Activated naive CD4-positive, alpha-beta T cell treated with anti-CD3 and anti-CD28 coated beads, Interleukin-2, amount 50 U/mL, for 72 hours (primary cell): ENCODE data around the gene CAMTA1. TPM values are rescaled to one million over a fixed set of nuclear protein-coding genes. Genes with fewer than 3 reads are reported as not detected.
A peak's percentile ranks its signal among the peaks of the same experiment; 100 is the strongest.

Experiments
- ATAC-seq, 2 donors: fragments of 150-1000 bp; cut with Tn5 transposase; 2 replicates each; pipeline ENCODE4 v1.10.0; 2021; ENCODE audit warnings: mild to moderate bottlenecking in 2 of 2, moderate library complexity in 2 of 2
- DNase-seq, 2 donors: peaks; one replicate each; pipeline ENCODE4 v3.0.0; 2021 to 2022; ENCODE audit warnings: low spot score in 2 of 2
- H3K27ac Mint-ChIP-seq, 2 donors: one replicate each; pipeline ENCODE4 v1.8.0; 2022; ENCODE audit warnings: mild to moderate bottlenecking in 2 of 2, mixed read lengths in 2 of 2
- H3K36me3 Mint-ChIP-seq, 2 donors: one replicate each; pipeline ENCODE4 v1.8.0; 2022; ENCODE audit warnings: mixed read lengths in 2 of 2
- H3K9me3 Mint-ChIP-seq, 2 donors: one replicate each; pipeline ENCODE4 v1.8.0; 2022; ENCODE audit warnings: mixed read lengths in 2 of 2
- total RNA-seq, 2 donors: library from RNA; stranded (reverse); gene quantifications; one replicate each; pipeline ENCODE4 v1.2.3, GENCODE V29; 2022

Gene CAMTA1
- total RNA-seq, 2 donors from 2014 or later = 50.4 to 76.4 TPM

DNA sequence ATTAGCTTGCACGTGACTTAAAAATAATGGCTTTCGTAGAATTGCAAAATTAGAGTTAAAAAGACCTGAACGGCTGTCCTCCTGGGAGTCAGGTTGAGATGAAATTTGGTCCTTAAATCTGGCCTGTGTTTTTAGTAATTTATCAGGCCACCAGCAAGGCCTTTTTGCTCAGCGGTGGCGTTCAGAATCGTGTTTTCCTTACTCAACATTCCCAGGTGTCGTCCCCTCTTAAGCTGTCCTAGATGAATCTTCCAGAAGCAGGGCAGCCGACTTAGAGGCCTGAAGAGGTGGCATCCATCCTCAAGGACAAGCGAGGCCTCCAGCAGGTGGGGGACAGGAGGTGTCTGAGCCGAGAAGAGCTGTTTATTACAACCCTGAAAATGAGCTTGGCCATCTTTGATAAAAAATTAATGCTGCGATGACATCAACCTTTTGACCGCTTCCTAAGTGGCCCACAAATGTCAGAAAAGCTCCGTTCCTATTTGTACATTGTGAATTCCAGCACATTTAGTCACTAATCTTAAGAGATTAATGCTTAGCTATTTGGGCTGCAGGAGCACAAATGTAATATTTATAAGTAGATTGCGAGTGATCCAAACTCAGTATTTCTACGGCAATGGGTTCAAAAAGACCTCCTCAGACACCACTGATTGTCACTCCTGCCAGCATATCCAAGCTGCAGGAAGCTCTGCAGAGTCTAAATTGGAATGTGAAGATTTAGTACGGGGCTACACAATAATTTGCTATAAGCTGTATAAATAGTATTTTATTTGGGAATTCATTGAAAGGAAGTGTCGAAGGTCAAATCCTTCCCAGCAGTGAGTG is 641.7 kb downstream of the CAMTA1 start:
- Mint-ChIP-seq H3K27ac (no peak overlapping the region), H3K9me3 (no peaks in the 10 kb centered on the region), H3K36me3 (no peaks in the 10 kb centered on the region)
- DNase-seq = no peak
- no peak for ATAC-seq

DNA sequence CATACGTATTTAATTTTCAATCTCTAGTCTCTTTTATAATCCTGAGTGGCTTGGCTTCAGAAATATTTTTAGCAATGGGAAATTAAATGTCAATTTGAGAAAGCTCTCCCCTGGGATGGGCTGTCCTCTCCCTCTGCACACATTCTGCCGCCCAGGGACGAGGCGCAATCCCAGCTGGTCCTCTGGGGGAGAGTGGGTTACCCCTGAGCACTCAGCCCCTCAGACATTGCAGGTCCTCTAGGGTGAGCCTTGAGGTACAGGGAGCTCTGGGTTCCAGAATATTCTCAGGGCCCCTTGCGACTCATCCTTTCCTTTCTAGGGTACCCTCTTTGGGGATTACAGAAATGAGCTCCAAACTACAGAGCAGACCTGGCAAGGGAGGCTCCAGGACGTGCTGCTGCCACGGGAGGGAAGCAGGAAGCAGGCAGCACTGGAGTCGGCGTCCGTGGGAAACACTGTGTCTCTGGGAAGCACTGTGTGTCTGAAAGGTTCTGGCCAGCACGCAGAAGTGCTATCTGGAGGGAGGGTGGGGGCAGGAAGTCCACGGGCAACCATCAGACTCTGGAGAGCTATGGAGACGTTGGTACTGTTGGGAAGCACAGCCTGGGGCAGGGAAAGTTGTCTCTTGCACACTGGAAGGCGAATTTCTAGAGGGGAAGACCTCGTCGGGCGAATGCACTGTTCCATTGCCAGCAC is 642.5 kb downstream of the CAMTA1 start:
- Mint-ChIP-seq H3K27ac (no peak overlapping the region), H3K36me3 (no peaks in the 10 kb centered on the region), H3K9me3 (no peaks in the 10 kb centered on the region)
- DNase-seq (no peak), ATAC-seq (no peak)

DNA sequence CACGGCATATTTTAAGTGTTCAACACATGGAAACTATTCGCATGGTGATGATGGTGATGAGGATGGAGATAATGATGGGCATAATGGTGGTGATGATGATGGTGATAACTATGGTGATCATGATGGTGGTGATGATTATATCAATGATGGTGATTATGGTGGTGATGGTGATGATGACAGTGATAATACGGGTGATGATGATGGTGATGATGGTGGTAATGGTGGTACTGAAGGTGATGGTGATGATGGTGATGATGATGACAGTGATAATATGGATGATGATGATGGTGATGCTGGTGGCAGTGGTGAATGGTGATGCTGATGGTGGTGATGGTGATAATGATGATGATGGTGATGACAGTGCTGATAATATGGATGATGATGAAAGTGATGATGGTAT is 644.0 kb downstream of the CAMTA1 start:
- H3K9me3 Mint-ChIP-seq = no peaks in the 10 kb centered on the region
- ATAC-seq (no peak), DNase-seq (no peak)
- H3K27ac Mint-ChIP-seq = no peak overlapping the region
- no peaks in the 10 kb centered on the region for H3K36me3 Mint-ChIP-seq

DNA sequence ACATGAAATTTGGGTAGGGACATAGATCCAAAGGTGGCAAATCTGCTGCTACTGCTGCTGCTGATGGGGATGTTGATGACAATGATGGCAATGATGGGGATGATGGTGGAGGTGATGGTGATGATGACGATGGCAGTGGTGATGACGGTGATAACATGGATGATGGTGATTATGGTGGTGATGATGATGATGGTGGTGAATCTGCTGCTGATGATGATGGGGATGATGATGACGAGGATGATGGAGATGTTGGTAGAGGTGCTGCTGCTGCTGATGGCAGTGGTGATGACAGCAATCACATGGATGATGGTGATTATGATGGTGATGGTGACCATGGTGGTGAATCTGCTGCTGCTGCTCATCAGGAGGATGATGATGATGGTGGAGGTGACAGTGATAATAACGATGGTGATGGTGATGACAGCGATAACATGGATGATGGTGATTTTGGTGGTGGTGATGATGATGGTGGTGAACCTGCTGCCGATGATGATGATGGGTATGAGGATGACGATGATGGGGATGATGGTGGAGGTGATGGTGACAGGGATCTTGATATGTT is 644.9 kb downstream of the CAMTA1 start:
- H3K9me3 Mint-ChIP-seq = no peaks in the 10 kb centered on the region
- H3K27ac Mint-ChIP-seq = no peak overlapping the region

DNA sequence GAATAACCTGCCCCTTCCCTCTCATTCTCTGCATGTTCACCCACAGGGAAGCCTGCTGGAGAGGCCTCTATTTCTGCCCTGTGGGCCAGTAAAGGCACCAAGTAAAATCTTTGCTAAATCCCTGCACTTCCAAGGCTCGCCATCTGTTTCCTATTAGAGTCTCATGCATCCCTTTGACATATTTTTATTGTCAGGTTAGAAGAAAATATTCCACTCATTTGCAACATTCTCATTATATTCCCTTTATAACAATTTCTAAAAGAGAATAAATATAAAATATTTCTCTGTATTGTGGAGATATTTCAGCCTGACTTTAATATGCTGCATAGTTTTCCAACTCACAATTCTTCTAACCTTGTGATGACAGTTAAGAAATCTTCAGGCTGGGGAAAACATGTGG is 645.4 kb downstream of the CAMTA1 start:
- DNase-seq (no peak), ATAC-seq (no peak)
- Mint-ChIP-seq H3K36me3 (no peaks in the 10 kb centered on the region), H3K27ac (no peak overlapping the region), H3K9me3 (no peaks in the 10 kb centered on the region)

More for the DNA sequence above, 644.9 kb downstream of the CAMTA1 start:
- DNase-seq = no peak
- ATAC-seq = no peak
- no peaks in the 10 kb centered on the region for H3K36me3 Mint-ChIP-seq

DNA sequence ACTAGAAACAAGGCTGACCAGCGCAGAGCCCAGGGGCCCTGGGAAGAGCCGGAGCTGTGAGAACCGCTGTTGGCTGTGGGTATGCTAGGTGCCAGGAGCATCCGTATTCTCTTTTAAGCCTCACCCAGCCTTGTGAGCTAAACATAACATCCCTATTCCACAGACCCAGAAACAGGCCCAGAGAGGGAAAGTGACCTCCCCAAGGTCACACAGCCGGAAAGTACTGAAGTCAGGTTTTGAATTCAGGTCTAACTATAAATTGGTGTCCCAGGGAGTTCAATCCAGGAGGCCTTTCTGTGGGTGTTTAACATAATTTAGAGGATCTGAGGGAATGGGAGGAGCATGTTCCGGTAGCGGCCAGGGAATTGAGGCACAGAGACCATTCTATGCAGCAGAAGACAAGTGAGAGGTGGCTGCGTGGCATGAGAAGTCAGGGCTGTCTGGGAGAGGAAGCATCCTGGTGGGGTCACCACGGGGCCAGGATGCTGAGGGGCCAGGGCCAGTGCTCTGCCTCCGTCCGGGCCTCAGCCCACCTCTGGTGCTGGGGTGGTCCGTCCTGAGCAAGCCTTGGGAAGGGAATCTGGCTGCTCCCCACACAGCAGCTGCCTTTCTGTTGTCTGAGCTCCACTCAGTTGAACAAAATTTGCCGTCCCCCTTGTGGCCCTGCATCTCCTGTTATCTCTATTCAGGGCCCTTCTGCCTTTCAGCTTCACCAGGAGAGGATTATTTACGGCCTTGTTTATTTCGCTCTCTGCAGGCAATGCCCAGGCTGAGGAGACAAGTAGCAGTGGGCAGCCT is 647.0 kb downstream of the CAMTA1 start:
- no peak for DNase-seq
- Mint-ChIP-seq H3K9me3 (no peaks in the 10 kb centered on the region), H3K36me3 (no peaks in the 10 kb centered on the region), H3K27ac (no peak overlapping the region)
- ATAC-seq = no peak

DNA sequence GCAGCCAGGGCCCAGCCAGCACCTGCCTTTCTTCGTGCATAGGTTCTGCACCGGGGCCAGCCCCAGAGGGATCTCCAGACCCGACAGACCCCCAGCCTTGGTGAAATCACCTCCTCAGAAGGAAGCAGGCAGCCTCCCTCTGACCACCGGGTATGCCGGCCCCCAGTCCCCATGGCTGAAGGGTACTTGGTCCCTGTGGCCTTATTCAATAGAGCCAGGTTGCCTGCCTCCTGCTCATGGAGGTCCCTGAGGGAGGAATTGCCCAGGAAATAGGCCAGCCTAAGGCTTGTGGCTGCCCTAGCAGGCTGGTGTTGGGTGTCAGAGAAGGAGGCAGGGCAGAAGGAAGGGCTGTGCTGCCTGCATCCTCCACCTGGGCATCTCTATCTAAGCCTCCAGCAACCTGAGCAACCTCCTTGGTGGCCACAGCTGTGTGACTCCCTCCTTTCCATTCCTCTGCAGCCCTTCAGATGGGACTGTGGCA is 647.7 kb downstream of the CAMTA1 start:
- Mint-ChIP-seq H3K9me3 (no peaks in the 10 kb centered on the region), H3K27ac (no peak overlapping the region), H3K36me3 (no peaks in the 10 kb centered on the region)
- DNase-seq (no peak), ATAC-seq (no peak)

DNA sequence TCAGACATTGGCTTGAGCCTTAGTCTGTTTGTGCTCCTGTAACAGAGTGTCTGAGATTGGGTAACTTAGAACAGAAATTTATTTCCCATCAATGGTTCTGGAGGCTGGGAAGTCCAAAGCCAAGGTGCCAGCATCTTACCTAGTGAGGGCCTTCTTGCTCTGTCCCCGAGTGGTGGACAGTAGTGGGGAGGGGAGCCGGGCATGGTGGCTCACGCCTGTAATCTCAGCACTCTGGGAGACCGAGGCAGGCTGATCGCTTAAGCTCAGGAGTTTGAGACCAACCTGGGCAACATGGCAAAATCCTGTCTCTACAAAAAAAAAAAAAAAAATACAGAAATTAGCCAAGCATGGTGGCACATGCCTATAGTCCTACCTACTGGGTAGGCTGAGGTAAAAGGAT is 649.3 kb downstream of the CAMTA1 start:
- ATAC-seq (no peak), DNase-seq (no peak)
- H3K9me3 Mint-ChIP-seq = no peaks in the 10 kb centered on the region
- no peak overlapping the region for H3K27ac Mint-ChIP-seq
- no peaks in the 10 kb centered on the region for H3K36me3 Mint-ChIP-seq

DNA sequence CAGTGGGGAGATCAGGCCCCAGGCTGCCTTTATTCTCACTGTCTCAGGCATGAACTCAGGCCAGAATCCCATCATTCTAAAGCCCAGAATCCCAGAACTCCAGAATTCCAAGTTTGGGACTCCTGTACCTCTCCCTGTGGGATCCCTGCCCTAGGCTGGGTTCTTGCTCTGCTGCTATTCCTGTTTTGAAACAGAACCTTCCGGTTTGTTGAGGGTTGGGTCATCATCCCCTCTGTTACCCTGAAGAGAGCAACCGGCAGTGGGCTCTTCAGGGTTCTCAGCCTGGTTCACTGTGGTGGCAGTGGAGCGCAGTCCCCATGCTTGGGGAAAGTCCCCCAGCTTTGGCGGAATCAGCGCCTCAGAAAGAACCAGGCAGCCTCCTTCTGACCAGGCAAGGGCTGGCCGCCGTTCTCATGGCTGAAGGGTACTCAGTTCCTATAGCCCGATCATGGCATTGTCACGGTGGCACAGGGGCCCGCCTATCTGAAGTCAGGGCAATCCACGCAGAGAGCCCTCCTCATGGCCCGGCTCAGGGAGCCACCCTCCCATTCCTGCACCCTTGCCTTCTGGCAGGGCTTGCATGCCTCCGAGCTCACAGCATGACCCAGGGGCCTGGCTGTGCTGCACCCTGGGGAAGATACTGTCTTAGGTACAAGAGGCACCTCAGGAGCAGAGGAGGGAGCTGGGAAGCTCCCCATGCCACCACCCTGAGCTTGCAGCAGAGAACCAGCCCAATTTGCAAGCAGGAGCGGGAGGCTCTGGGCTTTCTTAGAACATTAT is 650.2 kb downstream of the CAMTA1 start:
- Mint-ChIP-seq H3K36me3 (no peaks in the 10 kb centered on the region), H3K27ac (no peak overlapping the region)
- no peak for ATAC-seq

DNA sequence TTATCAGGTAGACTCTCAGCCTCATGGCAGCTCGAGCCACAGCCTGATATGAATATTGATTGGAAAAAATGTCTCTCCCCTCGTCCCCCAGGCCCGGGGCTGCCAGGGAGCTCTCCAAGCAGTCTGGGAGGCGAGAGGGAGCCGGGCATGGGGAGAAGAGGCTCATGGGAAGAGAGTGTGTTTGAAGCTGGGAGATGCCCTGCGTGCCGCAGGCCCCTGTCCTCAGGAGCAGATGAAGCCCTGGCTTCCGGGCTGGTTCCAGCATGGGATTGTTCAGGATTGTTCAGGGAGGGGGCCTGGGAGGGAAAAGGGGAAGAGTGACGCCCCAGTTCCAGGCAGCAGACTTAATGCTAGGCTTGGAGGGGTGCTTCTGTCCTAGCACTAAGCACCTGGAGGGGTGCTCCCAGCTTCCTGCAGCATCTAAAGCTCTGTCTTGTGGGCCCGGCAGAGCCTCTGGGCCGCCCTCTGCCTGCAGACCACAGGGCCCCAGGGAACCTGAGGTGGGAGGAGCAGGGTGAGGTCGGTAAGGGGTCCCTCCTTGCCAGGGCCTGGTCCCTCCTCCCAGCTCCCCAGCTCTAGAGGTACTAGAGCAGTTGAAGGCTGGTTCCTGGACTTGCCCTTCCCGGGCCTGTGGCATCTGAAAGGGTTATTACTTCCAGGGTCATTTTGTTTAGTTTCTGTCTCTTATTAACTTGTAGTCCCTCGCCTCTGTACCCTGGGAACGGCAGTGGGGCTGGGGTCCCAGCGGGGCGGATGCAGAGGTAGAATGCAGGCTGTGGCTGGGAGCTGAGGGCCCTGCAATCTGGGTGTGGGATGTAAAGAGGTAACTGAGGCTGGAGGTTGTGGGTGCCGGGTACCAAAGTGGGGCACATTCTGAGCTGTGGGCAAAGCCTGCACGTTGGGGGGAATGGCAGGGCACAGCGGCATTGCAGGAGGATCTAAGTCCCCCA is 651.1 kb downstream of the CAMTA1 start:
- H3K9me3 Mint-ChIP-seq = no peaks in the 10 kb centered on the region
- H3K36me3 Mint-ChIP-seq = no peaks in the 10 kb centered on the region
- ATAC-seq = no peak
- no peak overlapping the region for H3K27ac Mint-ChIP-seq
- no peak for DNase-seq

More for the DNA sequence above, 650.2 kb downstream of the CAMTA1 start:
- DNase-seq = no peak
- no peaks in the 10 kb centered on the region for H3K9me3 Mint-ChIP-seq

DNA sequence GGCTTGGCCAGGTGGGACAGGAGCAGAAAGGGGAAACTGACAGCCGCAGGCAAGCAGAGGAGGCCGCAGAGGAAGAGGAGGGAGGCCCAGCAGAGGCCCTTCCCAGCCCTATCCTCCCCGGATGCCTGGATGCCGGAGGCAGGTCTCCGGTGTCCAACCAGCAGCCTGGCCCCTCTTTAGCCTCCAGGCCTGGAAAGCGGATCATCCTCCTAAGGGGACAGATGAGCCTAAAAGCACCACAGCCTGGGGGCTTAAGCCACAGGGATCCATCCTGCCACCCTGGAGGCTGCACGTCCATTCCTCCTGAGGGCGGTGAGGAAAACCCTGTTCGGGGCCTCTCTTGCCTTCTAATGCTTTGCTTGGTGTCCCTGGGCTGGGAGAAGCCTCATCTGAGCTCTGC is 651.8 kb downstream of the CAMTA1 start:
- Mint-ChIP-seq H3K36me3 (no peaks in the 10 kb centered on the region), H3K27ac (no peak overlapping the region), H3K9me3 (no peaks in the 10 kb centered on the region)
- no peak for ATAC-seq
- DNase-seq = no peak

DNA sequence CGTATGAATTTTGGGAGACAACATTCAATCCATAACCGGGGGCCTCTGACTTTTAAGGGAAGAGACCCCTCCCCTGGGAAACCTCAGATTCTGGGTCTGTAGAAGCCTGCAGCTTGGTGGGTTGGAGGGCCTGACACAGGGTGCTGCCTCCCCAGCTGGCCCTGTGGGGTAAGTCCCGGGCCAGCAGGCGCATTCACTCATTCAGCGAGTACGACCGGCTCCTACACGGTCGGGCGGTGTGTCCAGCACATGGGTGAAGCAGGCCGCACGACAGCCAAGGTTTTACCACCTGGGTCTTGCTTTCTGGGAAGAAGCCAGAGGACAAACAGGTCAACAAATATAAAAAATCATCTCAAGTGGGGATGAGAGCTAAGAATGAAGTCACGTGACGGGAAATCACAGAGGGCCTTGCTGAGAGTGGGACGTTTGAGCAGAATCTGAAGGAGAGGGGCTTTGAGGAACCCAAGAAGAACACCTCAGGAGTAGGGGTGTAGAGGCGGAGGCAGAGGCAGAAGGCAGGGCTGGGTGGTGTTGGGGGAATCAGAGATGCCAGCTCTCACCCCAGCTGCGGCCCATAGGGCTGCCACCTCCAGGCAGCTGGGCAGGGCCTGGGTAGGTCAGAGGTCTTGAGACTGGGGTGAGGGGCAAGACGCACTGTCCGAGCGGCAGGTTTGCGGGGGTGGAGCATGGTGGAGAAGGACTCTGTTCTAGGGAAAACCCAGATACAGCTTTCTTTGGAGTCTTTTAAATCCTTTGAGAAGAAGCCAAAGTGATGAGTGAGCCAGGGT is 652.5 kb downstream of the CAMTA1 start:
- DNase-seq = no peak
- no peak for ATAC-seq
- H3K36me3 Mint-ChIP-seq = no peaks in the 10 kb centered on the region
- no peaks in the 10 kb centered on the region for H3K9me3 Mint-ChIP-seq
- peak overlapping the region in 1 of 2 donors; percentile 55 for H3K27ac Mint-ChIP-seq

DNA sequence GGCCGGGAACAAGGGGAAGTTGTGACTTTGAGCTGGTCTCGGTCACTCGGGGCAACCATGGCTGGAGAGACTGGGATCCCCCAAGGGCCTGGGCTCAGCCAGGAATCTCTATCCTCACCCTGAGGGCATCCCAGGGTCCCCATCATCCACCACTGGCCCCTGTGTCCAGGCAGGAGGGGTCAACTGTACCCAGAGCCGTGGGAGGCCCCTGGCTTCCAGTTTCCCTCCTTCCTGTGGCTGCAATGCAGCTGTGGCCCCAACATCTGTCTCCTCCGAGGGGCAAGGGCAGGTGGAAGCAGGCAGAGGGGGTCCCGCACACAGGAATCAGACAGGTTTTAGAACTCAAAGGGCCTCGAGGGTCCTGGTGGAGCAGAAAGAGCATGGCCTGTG is 653.1 kb downstream of the CAMTA1 start:
- peak overlapping the region; percentile 44 to 55 for H3K27ac Mint-ChIP-seq
- H3K36me3 Mint-ChIP-seq = no peaks in the 10 kb centered on the region
- no peak for ATAC-seq
- DNase-seq = no peak
- no peaks in the 10 kb centered on the region for H3K9me3 Mint-ChIP-seq

DNA sequence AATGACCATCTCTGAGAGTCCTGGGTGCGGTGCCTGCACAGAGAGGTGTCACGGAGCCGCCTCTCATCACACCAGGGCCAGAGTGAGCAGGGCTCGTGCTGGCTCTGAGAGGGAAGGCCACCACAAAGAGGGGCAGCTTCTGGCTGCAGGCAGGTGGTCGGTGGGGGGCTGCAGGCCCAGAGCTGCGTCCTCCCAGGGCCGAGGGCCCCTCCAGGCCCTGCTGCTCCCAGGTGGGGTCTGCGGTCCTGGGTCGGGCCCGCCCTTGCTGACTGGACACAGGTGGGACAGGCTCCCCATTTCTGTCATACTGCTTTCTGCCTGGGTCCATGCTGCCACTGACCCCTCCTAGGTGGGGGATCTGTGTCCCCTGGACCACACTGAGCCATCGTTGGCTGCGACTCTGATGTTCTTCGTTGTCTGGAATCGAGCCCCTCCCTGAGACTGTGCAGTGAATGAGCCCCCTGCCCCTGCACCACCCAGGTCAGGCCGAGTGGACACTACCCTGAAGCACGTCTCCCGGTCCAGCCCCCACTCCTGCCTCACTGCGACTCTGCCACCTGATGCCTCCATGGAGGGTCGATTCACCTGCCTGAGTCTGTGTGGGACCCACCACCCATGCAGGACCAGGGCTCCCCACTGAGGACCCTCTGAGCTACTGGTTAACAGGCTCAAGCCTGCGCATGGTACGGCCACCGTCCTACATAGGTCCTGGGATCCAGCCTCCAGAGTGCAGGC is 653.8 kb downstream of the CAMTA1 start:
- DNase-seq (no peak), ATAC-seq (no peak)
- Mint-ChIP-seq H3K36me3 (no peaks in the 10 kb centered on the region), H3K9me3 (no peaks in the 10 kb centered on the region), H3K27ac (no peak overlapping the region)
